ENCODE measurements around the gene FBXW8.

The FBXW8 gene

DNA sequence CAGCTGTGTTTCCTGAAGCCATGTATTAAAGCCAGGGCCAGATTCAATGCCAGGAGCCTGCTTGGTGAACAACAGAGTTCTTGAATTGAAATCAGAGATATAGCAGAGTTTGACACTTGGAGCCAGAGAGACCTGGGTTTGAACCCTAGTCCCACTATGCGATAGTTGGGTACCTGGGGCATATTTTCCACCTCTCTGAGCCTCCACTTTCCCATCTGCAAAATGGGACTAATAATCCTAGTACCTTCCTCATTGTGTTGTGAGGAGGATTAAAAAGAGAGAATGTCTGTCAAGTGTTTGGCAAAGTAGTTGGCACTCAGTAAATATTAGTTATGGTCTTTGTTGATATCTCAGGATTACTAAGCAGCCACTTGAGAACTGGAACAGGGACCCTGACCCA is 23.5 kb upstream of the FBXW8 start:
- DNase-seq (ENCODE audit: low read depth, low spot score): no peak

DNA sequence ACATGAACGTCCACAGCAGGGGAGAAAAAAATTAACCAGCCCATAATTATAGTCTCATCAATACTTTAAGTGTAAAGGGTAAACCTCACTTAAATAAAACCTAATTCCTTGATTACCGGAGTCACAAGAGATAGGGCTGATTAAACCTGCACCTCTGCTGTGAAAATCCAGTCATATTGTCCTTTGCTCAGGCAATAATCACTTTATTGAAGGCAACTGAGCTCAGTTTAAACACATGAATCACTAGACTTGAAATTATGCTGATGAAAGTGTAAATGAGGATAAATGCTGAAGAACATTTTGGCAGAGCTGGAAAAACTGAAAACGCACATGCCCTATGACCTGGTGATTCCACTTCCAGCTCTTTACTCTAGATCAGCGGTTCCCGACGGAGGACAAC is 22.9 kb upstream of the FBXW8 start:
- DNase-seq (ENCODE audit: low read depth, low spot score): no peak

DNA sequence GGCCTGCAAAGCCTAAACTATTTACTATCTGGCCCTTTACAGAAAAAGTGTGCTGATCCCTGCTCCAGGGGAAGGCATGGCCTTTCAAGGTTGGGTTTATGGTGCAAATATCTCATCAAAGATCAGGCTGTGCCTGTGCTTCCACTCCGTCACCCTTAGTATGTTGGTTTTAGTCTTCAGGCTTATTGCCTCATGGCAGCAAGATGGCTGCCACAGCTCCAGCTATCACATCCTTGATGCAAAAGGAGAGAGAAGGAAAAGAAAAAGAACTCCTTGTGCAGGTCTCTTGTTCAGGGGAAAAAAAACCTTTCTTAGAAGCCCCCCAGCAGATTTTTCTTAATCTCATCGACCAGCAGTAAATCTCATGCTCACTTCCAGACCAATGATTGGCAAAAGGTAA is 20.4 kb upstream of the FBXW8 start:
- DNase-seq (ENCODE audit: low read depth, low spot score): no peak

DNA sequence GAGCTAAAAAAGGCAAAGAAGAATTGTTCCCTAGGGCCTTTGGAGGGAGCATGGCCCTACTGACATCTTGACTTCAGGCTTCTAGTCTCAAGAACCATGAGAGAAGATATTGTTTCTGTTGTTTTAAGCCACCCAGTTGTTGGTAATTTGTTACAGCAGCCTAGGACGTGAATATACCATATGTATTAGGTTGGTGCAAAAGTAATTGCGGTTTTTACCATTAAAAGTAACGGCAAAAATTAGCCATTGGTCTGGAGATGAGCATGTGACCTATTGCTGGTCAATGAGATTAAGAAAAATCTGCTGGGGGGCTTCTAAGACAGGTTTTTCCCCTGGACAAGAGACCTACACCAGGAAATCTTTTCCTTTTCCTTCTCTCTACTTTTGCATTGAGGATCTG is 19.7 kb upstream of the FBXW8 start:
- DNase-seq (ENCODE audit: low read depth, low spot score): no peak

DNA sequence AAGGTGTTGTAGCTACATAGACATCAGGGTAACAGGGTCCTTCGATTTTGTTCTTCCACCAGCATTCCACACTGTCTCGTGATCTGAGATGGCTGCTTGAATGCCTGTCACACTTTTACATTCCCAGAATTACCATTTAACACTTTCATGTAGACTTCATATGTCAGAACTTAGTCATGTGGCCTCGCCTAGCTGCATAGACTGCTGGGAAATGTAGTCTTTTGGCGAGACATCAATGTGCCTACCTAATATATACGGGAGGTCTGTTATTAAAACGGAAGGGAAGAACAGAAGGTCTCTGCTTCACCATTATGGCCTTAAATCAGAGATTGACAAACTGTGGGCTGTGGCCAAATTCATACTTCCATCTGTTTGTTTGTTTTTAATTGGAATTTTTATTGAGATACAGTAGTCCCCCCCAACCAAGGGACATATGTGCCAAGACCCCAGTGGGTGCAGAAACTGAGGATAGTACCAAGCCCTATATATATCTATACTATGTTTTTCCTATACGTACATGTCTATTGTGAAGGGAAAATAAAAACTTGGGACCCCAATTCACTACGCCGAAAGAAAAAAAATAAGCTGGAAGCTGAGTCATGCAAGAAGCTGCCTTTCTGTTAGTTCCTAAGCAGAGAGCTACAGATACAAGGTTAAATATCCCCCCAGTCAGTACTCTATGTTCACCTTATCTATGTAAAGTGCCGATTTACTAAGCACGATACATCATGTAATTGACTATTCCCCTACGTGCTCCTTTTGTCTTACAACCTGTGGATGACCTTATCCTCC is 18.2 kb upstream of the FBXW8 start:
- DNase-seq (ENCODE audit: low read depth, low spot score): no peak

DNA sequence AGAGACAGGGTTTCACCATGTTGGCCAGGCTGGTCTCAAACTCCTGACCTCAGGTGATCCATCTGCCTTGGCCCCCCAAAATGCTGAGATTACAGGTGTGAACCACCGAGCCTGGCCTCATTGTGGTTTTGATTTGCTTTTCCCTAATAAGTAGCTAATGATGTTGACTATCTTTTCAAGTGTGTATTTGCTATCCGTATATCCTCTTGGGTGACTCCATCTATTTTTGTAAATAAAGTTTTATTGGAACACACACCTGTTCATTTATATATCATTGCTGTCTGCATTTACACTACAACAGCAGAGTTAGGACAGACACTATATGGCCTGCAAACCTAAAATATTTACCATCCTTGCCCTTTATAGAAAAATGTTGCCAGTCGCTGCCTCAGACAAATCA is 15.8 kb upstream of the FBXW8 start:
- no peak for DNase-seq (ENCODE audit: low read depth, low spot score)

DNA sequence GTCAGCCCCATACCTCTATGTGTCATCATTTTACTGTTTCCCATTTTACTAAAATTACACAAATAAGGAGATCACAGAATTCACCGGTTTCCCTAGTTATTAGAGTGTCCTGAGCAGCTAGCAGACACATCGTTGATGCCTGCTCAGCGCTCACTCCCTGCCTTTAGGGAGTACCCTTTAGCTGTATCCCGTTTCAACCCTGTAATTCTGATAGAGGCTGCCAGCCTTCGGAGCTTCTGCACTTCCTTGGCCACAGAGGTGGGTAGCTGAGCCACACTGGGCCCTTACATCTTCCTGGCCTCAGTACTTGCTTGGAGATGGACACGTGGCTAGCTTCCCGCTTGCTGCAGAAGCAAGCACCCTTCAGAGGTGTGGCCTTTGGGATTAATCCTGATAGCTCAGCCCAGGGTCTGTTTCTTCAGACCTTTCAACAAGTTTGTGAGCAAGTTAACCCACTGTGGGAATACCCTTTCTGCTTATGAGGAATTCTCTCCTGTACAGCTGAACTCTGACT is 14.3 kb upstream of the FBXW8 start:
- no peak for DNase-seq (ENCODE audit: low read depth, low spot score)

DNA sequence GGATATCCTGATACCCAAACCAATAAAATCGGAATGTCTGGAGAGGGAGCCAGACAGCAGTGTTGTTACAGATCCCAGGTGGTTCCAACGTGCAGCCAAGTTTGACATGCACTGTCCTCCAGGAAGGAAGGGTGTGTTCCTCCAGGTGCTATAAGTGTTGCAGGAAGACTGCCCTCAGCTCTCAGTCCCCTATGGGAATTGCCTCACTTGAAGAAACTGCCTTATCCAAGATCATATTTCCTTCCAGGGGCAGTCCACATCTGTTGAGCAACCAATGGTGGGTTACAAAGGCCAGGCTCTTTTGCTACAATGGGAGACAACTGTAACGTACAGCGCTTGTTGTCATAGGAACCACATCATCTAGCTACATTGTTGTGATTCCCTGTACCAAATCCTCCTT is 13.3 kb upstream of the FBXW8 start:
- no peak for DNase-seq (ENCODE audit: low read depth, low spot score)

DNA sequence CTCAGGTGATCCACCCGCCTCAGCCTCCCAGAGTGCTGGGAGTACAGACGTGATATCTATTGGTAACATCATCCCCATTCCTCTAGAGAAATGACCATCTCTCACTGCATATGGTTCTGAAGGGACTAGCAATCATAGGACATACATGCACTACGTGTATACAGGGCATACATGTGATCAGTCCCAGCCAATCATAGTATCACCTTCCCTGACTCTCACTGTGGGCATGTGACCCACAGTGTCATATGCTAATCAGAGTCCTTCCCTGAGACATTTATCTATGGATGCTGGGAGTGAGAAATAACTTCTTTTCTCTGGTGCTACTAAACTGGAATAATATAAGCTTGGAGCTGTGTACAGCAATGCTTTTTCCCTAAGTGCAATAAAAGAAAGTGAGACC is 12.1 kb upstream of the FBXW8 start:
- no peak for DNase-seq (ENCODE audit: low read depth, low spot score)

DNA sequence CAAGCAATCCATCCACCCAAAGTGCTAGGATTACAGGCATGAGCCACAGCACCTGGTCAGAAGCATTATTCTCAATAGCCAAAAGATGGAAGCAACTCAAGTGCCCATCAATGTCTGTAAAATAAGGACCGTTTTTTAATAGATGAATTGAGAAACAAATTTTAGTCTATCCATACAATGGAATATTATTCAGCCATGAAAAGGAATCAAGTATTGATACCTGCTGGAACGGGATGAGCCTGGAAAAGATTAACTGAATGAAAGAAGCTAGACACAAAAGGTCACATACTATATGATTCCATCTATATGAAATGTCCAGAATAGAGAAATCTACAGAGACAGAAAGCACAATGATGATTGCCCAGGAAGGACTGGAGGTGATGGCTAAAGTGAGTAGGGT is 9.1 kb upstream of the FBXW8 start:
- no peak for DNase-seq (ENCODE audit: low read depth, low spot score)

DNA sequence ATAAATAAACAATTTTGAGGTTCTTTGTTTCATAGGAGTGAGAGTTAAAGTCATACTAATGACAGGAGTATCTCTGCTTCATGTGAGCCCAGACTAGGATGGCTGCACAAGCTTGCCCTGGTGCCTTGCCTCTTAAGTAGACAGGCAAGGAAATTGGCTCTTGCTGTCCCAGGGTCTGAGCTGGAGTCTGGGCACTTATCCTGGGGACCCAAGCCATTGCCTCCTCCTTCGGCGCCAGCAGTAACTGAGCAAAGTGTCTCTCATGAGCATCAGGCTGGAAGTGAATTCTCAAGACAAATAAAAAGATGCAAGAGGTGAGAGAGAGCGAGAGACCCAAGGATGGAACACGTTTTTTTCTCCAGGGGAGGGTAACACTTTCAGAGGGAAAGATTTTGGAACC is 6.9 kb upstream of the FBXW8 start:
- DNase-seq (ENCODE audit: low read depth, low spot score): no peak

DNA sequence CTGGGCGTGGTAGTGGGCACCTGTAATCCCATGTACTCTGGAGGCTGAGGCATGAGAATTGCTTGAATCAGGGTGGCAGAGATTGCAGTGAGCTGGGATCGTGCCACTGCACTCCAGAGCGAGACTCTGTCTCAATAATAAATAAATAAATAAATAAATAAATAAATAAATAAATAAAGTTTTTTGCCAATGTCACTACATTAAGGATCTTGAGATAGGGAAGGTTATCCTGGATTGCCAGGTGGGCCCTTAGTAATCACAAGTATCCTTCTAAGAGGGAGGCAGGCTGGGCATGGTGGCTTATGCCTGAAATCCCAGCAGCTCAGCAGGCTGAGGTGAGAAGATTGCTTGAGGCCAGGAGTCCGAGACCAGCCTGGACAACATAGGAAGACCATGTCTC is 4.5 kb upstream of the FBXW8 start:
- DNase-seq (ENCODE audit: low read depth, low spot score): no peak

DNA sequence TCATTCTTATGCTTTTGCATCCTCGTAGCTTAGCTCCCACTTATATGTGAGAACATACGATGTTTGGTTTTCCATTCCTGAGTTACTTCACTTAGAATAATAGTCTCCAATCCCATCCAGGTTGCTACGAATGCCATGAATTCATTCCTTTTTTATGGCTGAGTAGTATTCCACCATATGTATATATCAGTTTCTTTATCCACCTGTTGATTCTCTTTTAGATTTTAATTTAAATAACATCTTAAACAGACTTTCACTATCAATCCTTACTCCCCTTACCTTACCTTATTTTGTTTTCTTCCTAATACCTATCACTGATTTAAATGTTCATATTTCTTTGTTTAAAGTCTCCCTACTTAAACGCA is 488 bp upstream of the FBXW8 start:
- DNase-seq (ENCODE audit: low read depth, low spot score): no peak

DNA sequence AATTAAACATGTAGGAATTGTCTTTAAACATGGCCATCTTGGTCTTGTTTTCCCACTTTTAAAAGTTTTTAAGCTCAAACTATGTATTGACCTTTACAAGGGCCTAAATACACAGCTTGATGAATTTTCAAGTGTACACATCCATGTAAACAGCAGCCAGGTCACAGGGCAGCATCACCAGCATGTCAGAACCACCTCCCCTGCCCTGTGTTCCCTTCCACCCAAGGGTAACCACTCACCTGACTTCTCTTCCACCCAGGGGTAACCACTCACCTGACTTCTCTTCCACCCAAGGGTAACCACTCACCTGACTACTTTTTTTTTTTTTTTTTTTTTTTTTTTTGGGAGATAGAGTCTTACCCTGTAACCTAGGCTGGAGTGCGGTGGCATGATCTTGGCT is 4.6 kb downstream of the FBXW8 start:
- DNase-seq (ENCODE audit: low read depth, low spot score): no peak

DNA sequence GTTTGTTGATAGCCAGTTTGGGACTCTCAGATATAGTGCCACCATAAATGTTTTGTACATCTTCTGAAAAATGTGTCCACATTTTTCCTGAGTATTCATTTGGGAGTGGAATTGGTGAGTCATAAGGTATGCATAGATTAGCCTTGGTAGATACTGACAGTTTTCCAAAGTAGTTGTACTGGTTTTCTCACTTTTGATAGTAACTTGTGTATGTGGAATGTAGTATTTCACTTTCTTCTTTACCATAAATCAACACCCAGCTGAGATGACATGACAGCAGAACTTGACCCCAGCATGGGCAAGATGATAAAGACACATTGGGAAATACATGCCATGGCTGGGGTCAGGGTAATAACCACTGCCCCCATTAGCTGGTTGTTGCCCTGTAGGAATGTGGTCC is 5.4 kb downstream of the FBXW8 start:
- DNase-seq (ENCODE audit: low read depth, low spot score): peak; percentile 60

DNA sequence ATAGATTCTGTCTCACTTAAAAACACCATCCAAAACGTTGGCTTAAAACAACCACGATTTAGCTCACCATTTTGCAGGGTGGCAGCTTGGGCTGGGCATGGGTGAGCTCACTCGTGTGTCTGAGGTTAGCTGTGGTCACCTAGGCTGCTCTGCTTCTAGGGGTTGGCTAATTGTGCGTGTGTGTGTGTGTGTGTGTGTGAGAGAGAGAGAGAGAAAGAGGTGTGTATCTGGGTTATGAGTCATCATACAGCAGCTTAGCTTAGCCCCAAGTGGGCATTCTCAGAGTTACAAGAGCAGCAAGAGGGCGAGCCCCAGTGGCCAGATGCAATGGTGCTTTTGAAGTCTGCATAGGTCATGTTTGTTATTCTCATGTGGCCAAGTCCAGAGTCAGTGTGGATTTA is 6.0 kb downstream of the FBXW8 start:
- DNase-seq (ENCODE audit: low read depth, low spot score): peak; percentile 78

DNA sequence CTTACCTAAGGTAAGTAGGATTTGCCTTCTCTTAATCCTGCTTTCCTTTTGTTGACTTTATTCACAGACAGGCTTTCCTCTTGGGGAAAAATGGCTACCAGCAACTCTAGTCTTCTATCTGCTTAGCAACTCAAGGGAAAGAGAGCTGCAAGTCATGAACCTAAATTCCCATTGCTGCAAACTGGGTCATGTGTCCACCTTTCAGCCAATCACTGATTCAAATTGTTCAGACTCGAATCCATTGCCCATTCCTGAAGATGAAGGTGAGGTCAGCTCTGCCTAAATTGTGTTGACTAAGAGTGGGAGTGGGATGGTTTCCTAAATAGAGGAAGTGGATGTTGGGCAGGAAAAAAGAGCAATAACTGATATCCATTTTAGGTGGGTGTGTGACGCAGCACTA is 7.7 kb downstream of the FBXW8 start:
- DNase-seq (ENCODE audit: low read depth, low spot score): no peak

DNA sequence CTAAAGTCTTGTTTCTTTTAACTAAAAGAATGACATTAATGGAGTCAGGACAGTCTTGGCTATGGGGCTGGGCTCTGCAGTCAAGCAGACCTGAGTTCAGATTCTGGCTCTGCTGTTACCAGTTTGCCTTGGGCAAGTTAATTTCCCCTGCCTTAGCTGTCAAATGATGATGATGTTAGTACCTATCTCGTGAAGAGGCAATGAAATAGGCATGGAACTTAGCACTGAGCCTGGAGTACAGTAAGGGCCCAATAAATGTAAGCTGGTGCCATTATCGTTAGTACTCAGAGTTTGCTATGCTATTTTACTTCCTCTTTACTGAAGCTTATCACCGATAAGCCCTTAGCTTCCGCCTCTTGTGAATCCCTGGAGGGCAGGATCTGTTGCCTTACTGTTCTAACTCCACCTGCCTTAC is 8.5 kb downstream of the FBXW8 start:
- no peak for DNase-seq (ENCODE audit: low read depth, low spot score)

DNA sequence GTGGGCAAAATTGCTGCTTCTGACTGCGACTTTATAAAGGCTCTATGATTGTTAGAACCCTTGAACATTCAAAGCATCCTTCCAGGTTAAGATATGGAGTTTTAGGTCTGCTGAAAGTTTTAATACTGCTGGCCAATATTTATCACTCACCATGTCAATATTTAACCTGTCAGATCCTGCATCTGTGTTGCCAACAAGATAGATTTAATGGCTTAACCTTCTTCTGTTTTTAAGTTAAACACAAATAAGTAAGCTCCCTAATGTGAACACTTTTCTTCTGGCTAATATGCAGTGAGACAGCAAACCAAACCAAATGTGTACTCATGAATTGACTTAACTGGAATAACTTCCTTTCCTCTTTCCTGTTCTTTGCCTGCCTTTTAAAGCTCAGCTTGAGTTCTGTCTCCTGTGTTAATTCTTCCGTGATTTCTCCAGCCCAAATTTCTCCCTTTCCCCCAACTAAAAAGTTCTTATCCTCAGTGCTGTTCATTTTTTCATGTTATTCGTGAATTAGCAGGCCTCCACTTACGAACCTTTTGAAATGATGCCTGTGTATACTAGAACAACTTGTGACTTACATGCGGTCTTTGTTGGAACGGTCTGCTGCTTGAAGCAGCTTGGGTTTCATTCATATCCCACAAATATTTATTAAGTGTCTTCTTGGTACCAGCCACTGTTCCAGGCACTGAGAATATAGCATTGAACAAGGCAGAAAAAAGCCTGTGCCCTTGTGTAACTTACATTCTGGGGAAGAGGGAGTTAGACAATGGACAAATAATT is 9.1 kb downstream of the FBXW8 start:
- DNase-seq (ENCODE audit: low read depth, low spot score): no peak

DNA sequence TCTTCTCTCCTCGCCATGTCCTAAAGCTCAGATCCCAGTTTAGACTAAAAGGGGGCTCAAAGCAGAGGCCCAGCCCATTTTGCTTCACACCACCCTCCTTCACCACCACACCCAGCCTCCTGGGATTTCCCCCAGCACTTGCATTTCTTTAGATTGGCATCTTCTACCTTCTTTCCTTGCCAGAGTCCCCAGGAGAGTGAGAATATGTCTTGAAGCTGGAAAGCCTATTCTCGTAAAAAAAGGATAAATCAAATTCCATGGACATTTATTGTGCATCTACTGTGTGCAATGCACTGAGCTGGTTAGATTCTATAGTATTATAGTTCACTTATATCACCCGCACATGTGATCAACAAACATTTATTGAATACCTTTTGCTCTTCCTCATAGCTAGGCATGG is 10.2 kb downstream of the FBXW8 start:
- DNase-seq (ENCODE audit: low read depth, low spot score): no peak

DNA sequence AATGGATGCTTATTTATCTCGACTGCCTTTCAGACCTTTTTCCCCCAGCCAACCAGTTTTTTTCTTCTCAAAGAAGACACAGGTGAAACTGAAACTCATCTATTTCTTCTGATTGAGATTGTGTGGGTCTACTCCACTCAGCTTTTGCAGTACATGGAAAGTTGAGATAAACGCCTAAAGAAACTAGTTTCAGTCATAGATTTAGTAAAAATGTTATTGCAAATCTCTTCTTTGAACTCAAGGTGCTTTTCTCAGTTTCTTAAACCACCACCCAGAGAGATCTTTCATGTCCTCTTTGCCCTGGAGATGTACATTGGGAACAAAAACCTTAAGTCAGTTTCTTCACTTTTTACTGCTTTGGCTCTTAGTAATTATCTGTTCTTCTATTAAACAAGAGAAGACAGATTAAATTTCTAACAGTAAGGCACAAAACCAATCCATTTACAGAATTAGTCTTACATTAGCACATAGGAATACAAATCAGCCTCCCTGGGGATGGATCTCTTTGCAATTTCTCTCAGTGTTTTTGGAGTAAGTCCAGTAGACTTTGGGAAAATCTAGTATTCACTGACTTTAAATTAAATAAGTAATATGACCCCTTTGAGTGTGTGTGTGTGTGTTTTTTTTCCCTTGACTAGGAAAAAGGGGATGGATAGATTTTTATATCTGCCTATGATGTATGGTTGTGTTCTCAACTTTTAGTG is 11.6 kb downstream of the FBXW8 start:
- no peak for DNase-seq (ENCODE audit: low read depth, low spot score)

Data from astrocyte of the hippocampus (primary cell).